ENCODE measurements around the gene OSCP1.

DNA sequence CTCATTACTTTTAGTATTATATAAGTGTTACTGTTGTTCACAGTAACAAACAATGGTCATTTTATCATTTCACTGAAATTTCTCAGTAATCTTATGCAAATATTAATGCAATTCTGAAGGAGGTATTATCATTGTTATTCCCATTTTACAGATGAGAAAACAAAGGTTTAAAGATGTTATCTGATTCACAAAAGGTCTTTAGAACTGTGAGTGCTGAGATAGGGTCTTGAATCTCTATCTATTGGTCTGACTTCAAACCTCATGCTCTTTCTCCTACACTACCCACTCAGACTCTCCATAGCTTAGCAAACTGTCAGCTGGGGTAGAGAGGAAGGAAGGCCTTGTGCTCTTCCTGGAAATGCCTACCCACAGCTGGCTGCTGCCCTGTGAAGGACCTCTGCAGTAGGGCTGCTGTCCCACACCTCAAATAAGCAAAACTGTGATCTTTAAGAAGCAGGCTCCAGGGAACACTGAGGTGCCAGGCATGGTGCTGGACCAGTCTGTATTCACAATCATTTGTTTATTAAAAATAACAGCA lies 6.2 kb upstream of the OSCP1 start:
- TF ChIP-seq CTCF (conservative IDR thresholded peaks at IDR 0.05 in 1 of 2, IDR thresholded peaks at IDR 0.05 in 1 of 2; ENCODE audit: low read depth in 1 of 2, low read length in 2 of 2) = no peak
- TF ChIP-seq EZH2 (IDR thresholded peaks at IDR 0.05; ENCODE audit: low read length, missing control alignments) = no peak

All from fibroblast of lung (primary cell).